GM23338 (cell line): ENCODE results near the gene C14orf180.

Source experiments
- NANOG ChIP-seq: IDR thresholded peaks from 2 replicates; pipeline ENCODE4 v1.6.1; 2016; ENCODE audit warnings: antibody characterized with exemption, borderline replicate concordance
- TF ChIP-seq, protein P1 (sequence below), 2 experiments: fragments of 200-600 bp in 1 of 2; sonication (generic) in 1 of 2; conservative IDR thresholded peaks; 2 replicates each; pipeline versions ENCODE4 v1.5.1 to v1.6.1; 2016 to 2017; ENCODE audit warnings: antibody characterized with exemption in 2 of 2, low read depth in 2 of 2, mild to moderate bottlenecking in 2 of 2, moderate library complexity in 1 of 2

DNA sequence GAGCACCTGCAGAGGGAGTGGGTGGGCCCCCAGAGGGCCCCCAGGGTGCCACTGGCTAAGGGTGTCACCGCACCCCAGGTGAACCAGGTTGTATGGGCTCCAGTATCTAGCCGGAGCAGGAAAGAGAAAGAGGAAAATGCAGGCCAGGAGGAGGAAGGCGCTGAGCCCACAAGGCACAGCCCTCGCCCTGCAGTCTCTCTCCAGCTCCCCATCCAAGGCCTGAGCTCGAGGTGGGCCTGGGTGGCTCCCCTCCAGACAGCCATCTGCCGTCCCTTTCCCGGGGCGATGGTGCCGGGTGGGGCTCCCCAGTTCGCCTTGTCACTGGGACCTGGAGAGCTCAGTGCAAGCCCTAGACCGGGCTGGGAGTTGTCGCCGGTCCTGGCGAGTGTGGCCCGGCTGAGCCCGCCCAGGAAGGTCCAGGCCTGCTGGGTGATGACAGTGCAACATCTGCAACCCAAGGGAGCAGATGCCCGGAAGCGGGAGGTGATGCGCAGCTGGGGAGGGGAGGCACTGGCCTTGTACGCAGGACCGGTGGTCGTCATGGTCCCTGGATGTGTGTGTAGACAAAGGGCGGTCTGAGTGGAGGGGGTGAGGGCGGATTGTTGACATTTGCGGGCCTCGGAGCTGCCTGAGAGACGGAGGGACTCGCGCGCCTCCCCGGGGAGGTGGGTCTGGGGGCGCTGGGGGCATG, 24.3 kb downstream of the C14orf180 start:
- TF ChIP-seq, protein P1, sequence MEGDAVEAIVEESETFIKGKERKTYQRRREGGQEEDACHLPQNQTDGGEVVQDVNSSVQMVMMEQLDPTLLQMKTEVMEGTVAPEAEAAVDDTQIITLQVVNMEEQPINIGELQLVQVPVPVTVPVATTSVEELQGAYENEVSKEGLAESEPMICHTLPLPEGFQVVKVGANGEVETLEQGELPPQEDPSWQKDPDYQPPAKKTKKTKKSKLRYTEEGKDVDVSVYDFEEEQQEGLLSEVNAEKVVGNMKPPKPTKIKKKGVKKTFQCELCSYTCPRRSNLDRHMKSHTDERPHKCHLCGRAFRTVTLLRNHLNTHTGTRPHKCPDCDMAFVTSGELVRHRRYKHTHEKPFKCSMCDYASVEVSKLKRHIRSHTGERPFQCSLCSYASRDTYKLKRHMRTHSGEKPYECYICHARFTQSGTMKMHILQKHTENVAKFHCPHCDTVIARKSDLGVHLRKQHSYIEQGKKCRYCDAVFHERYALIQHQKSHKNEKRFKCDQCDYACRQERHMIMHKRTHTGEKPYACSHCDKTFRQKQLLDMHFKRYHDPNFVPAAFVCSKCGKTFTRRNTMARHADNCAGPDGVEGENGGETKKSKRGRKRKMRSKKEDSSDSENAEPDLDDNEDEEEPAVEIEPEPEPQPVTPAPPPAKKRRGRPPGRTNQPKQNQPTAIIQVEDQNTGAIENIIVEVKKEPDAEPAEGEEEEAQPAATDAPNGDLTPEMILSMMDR (conservative IDR thresholded peaks at IDR 0.05; ENCODE audit: low read depth in 2 of 2) = no peak
- no peak for TF ChIP-seq NANOG
